IMR-90 (cell line): ENCODE data around the gene KAT7. TPM values are rescaled to one million over a fixed set of nuclear protein-coding genes. Genes with fewer than 3 reads are reported as not detected.

ENCODE experiments used
- ATAC-seq: fragments of 200-7000 bp; cut with Tn5 transposase; 2 replicates; pipeline ENCODE4 v1.9.1; 2020; ENCODE audit warnings: low read depth, mild to moderate bottlenecking, moderate library complexity
- BruUV-seq: library from RNA; stranded (reverse); fragments of 400-500 nt; replicated peaks from 2 replicates; lab custom pipeline; 2021; lab: Mats Ljungman, UMichigan
- CTCF ChIA-PET: fragments of 300-600 bp; formaldehyde crosslinking; extraction: SDS; loops from one replicate; lab custom pipeline; 2021; ENCODE audit warnings: antibody characterized with exemption; lab: Yijun Ruan, JAX
- POLR2A ChIA-PET: fragments of 300-600 bp; sonication (Branson Sonifier 250); formaldehyde crosslinking; loops from one replicate; lab custom pipeline; 2022; ENCODE audit warnings: antibody characterized with exemption; ENCODE audit not compliant: unreplicated experiment; lab: Charles Lee
- DNase-seq: peaks from one replicate; pipeline ENCODE4 v3.0.0; 2013
- H2AFZ ChIP-seq: replicated peaks from 2 replicates; pipeline ENCODE3; 2013; ENCODE audit warnings: low read length, mild to moderate bottlenecking; ENCODE audit not compliant: poor library complexity
- H2AK5ac ChIP-seq: 2 replicates; pipeline ENCODE4 v1.6.1; 2013; ENCODE audit warnings: low read depth, low read length, inconsistent platforms
- H2AK9ac ChIP-seq: replicated peaks from 2 replicates; pipeline ENCODE3; 2013; ENCODE audit warnings: mild to moderate bottlenecking, low read depth, low read length, moderate library complexity; ENCODE audit not compliant: poor library complexity
- H2BK120ac ChIP-seq: 2 replicates; pipeline ENCODE4 v1.6.1; 2013; ENCODE audit warnings: low read depth, low read length, inconsistent platforms
- H2BK15ac ChIP-seq: 3 replicates; pipeline ENCODE4 v1.6.1; 2013; ENCODE audit warnings: low read depth, low read length, inconsistent platforms
- H2BK20ac ChIP-seq: 2 replicates; pipeline ENCODE4 v1.6.1; 2013; ENCODE audit warnings: low read depth, mild to moderate bottlenecking, inconsistent platforms, low read length, moderate library complexity
- H2BK5ac ChIP-seq: 2 replicates; pipeline ENCODE4 v1.6.1; 2013; ENCODE audit warnings: mild to moderate bottlenecking, low read depth, low read length, inconsistent platforms; ENCODE audit not compliant: poor library complexity, severe bottlenecking
- H3K14ac ChIP-seq: replicated peaks from 2 replicates; pipeline ENCODE4 v1.6.1; 2013; ENCODE audit warnings: low read depth, low read length, inconsistent platforms
- H3K18ac ChIP-seq: 2 replicates; pipeline ENCODE4 v1.6.1; 2013; ENCODE audit warnings: low read depth, low read length, control low read depth
- H3K23ac ChIP-seq: 2 replicates; pipeline ENCODE4 v1.6.1; 2013; ENCODE audit warnings: low read depth, low read length, inconsistent platforms
- H3K27ac ChIP-seq: 2 replicates; pipeline ENCODE4 v1.5.1; 2013; ENCODE audit warnings: mild to moderate bottlenecking, control low read depth, low read length; ENCODE audit not compliant: insufficient read depth
- H3K27me3 ChIP-seq: 2 replicates; pipeline ENCODE4 v1.6.1; 2013; ENCODE audit warnings: low read length; ENCODE audit not compliant: control insufficient read depth, insufficient read depth
- H3K36me3 ChIP-seq: 2 replicates; pipeline ENCODE4 v1.6.1; 2013; ENCODE audit warnings: low read length, mixed read lengths; ENCODE audit not compliant: control insufficient read depth, insufficient read depth
- H3K4ac ChIP-seq: 2 replicates; pipeline ENCODE4 v1.6.1; 2013; ENCODE audit warnings: low read depth, low read length, inconsistent platforms
- H3K4me1 ChIP-seq: 2 replicates; pipeline ENCODE4 v1.6.1; 2013; ENCODE audit warnings: low read length, mixed read lengths; ENCODE audit not compliant: control insufficient read depth, insufficient read depth
- H3K4me2 ChIP-seq: 2 replicates; pipeline ENCODE4 v1.6.1; 2013; ENCODE audit warnings: low read depth, mild to moderate bottlenecking, control low read depth, low read length, moderate library complexity
- H3K4me3 ChIP-seq: 2 replicates; pipeline ENCODE4 v1.5.1; 2013; ENCODE audit warnings: low read depth, mild to moderate bottlenecking, control low read depth, low read length, moderate library complexity; ENCODE audit not compliant: insufficient read depth
- H3K56ac ChIP-seq: 2 replicates; pipeline ENCODE4 v1.6.1; 2013; ENCODE audit warnings: low read length, inconsistent platforms; ENCODE audit not compliant: insufficient read depth; ENCODE audit errors: extremely low read depth
- H3K79me1 ChIP-seq, 2 experiments: 2 replicates each; pipeline ENCODE4 v1.6.1; 2013; ENCODE audit warnings: low read length in 2 of 2, inconsistent platforms in 1 of 2, low read depth in 1 of 2
- H3K9ac ChIP-seq: 2 replicates; pipeline ENCODE4 v1.6.1; 2013; ENCODE audit warnings: low read depth, low read length, control low read depth
- H3K9me1 ChIP-seq: 2 replicates; pipeline ENCODE4 v1.6.1; 2013; ENCODE audit warnings: low read length, inconsistent platforms; ENCODE audit not compliant: insufficient read depth
- H3K9me3 ChIP-seq: 2 replicates; pipeline ENCODE4 v1.6.1; 2013; ENCODE audit warnings: low read length; ENCODE audit not compliant: control insufficient read depth, insufficient read depth
- H4K20me1 ChIP-seq: 2 replicates; pipeline ENCODE4 v1.6.1; 2013; ENCODE audit warnings: low read length, inconsistent platforms; ENCODE audit not compliant: insufficient read depth
- H4K5ac ChIP-seq: 2 replicates; pipeline ENCODE4 v1.6.1; 2013; ENCODE audit warnings: mild to moderate bottlenecking, low read depth, low read length, control low read depth
- H4K8ac ChIP-seq, 2 experiments: 2 replicates each; pipeline ENCODE4 v1.6.1; 2013; ENCODE audit warnings: low read depth in 2 of 2, low read length in 2 of 2, control low read depth in 1 of 2, inconsistent platforms in 1 of 2
- H4K91ac ChIP-seq: 2 replicates; pipeline ENCODE4 v1.6.1; 2013; ENCODE audit warnings: low read depth, low read length, inconsistent platforms; ENCODE audit not compliant: insufficient read depth
- CEBPB ChIP-seq: IDR thresholded peaks from 2 replicates; pipeline ENCODE4 v1.6.1; 2012; ENCODE audit warnings: low read depth, low read length, improper control_type of control experiment
- CHD1 ChIP-seq: IDR thresholded peaks from 2 replicates; pipeline ENCODE4 v1.6.1; 2012; ENCODE audit warnings: low read depth, low read length, improper control_type of control experiment
- MAZ ChIP-seq: IDR thresholded peaks from 2 replicates; pipeline ENCODE4 v1.6.1; 2012; ENCODE audit warnings: low read depth, mild to moderate bottlenecking, low read length, improper control_type of control experiment, moderate library complexity, borderline replicate concordance
- NFE2L2 ChIP-seq: fragments of 150-350 bp; IDR thresholded peaks from 2 replicates; pipeline ENCODE4 v1.6.1; 2016; ENCODE audit warnings: low read depth, mild to moderate bottlenecking, low read length
- WGBS, 2 experiments: methylation state at CpG; one replicate each; pipeline versions ENCODE4 v1.1.5 to v1.1.7; 2013; ENCODE audit warnings: missing lambda C conversion rate in 2 of 2; ENCODE audit not compliant: insufficient read length in 1 of 2; ENCODE audit errors: extremely low coverage in 2 of 2; 5-methylcytosine and 5-hydroxymethylcytosine counted together
- dilution Hi-C: fragments of 300-500 bp; cut with HindIII; formaldehyde crosslinking; loops from one replicate; pipeline ENCODE4 v1.14.3; 2018; ENCODE audit warnings: low sequenced_read_pairs; ENCODE audit not compliant: unreplicated experiment
- in situ Hi-C: fragments of 300-500 bp; cut with MboI; formaldehyde crosslinking; loops from 3 replicates; pipeline ENCODE4 v1.14.3; 2019; ENCODE audit warnings: low sequenced_read_pairs, inconsistent platforms, mixed read lengths
- intact Hi-C: fragments of 100-400 bp; cut with micrococcal nuclease; formaldehyde crosslinking; loops from 2 replicates; pipeline ENCODE4 v1.10.0; 2022
- polyA plus RNA-seq, 3 experiments: library from polyadenylated mRNA; depleted of rRNA; stranded (reverse); fragments of >200 nt; gene quantifications; 2 replicates each; pipeline ENCODE4 v1.2.3, GENCODE V29; 2012; ENCODE audit warnings: low replicate concordance in 1 of 3
- total RNA-seq: library from RNA; depleted of rRNA; stranded (reverse); fragments of >200 nt; gene quantifications from 2 replicates; pipeline ENCODE4 v1.2.3, GENCODE V29; 2012
- TF ChIP-seq, protein P1 (sequence below): fragments of 150-350 bp; IDR thresholded peaks from 2 replicates; pipeline ENCODE4 v1.6.1; 2017; ENCODE audit warnings: mild to moderate bottlenecking, antibody characterized with exemption, low read length, low read depth
- TF ChIP-seq, protein P2 (sequence below): fragments of 150-350 bp; IDR thresholded peaks from 2 replicates; pipeline ENCODE4 v1.6.1; 2016; ENCODE audit warnings: low read depth, mild to moderate bottlenecking, low read length, moderate library complexity, borderline replicate concordance

KAT7 gene
- total and polyA plus RNA-seq, 2 of the 4 experiments (the other 2 are of a cell fraction) = 16.9 to 21.9 TPM

DNA sequence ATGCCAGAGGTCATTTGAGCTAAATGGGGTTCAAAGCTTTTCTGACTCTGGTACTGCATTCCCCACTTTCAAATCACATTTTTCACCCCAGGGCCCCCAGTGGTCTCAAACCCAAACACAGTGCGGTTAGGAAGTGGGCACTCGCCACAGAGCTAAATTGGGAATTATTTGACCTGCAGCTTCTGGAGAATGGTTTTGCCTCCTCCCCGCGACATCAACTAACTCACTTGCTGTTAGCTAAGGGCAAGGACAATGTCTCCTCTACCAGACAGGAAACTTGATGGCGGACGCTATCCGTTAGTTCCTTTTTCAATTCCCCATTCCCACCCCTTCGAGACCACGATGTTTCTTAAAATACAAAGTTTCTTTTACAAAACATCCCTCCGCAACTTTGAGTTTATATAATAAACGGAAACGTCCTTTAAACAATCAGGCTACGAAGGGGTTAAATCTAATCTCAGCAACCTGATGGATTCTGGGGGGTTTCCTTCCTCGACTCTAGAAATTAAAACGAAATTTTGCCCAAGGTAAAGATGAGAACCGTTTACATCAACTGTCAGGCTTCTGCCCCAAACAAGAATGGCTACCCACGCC, 500 bp upstream of the KAT7 start:
- Histone ChIP-seq H3K4me1 (peaks cover 7% of the 10 kb centered on the region), H3K23ac (peak overlapping the region; percentile 98), H3K4ac (peak overlapping the region; percentile 97), H2AK5ac (peak overlapping the region; percentile 96), H3K27ac (peak overlapping the region; percentile 87), H3K4me2 (peak overlapping the region; percentile 95), H3K36me3 (peaks cover 9% of the 10 kb centered on the region), H2AK9ac (peak overlapping the region; percentile 99), H4K8ac (peak overlapping the region; percentile 94 to 100), H2AFZ (peak overlapping the region; percentile 98), H2BK5ac (peak overlapping the region; percentile 84), H4K5ac (peak overlapping the region; percentile 98), H4K91ac (peak overlapping the region; percentile 88), H2BK20ac (no peak overlapping the region), H2BK15ac (peak overlapping the region; percentile 77; the same call in 2 of the 3 replicates), H3K56ac (peak overlapping the region; percentile 82), H3K4me3 (peak overlapping the region; percentile 74), H2BK120ac (peak overlapping the region; percentile 72), H3K9ac (peak overlapping the region; percentile 90), H3K18ac (peak overlapping the region; percentile 37), H3K9me1 (peaks cover 22% of the 10 kb centered on the region), H4K20me1 (peaks cover 39% of the 10 kb centered on the region), H3K27me3 (no peaks in the 10 kb centered on the region), H3K9me3 (no peaks in the 10 kb centered on the region), H3K79me1 (peaks cover 23 to 48% of the 10 kb centered on the region in 2 experiments), H3K14ac (peak overlapping the region; percentile 100)
- WGBS, 2 experiments = 0% methylated on average over 4 of the region's 17 CpGs; no CpG with 5 or more reads in 1 of the 2 experiments
- ChIA-PET POLR2A (interaction anchor here (0.6 to 1.2 kb wide), 2 partner anchors 10 to 11 kb away, joined by 3 to 4 read pairs; no protein-coding TSS in a partner anchor), CTCF (interaction anchor here (0.6 kb wide), 1 partner anchor 80 kb away, joined by 3 read pairs; the partner anchor contains the start of gene SLC35B1)
- intact Hi-C loops (loop anchor here (2.0 kb wide), 2 partner anchors 63 to 79 kb away; no protein-coding TSS in a partner anchor), in situ Hi-C loops (loop anchor here (10.0 kb wide), 1 partner anchor 223 kb away; no protein-coding TSS in a partner anchor), dilution Hi-C loops (no loop called here)
- TF ChIP-seq, protein P1, sequence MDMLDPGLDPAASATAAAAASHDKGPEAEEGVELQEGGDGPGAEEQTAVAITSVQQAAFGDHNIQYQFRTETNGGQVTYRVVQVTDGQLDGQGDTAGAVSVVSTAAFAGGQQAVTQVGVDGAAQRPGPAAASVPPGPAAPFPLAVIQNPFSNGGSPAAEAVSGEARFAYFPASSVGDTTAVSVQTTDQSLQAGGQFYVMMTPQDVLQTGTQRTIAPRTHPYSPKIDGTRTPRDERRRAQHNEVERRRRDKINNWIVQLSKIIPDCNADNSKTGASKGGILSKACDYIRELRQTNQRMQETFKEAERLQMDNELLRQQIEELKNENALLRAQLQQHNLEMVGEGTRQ = no peak
- TF ChIP-seq CEBPB (no peak), MAZ (no peak), CHD1 (no peak), NFE2L2 (no peak)
- TF ChIP-seq, protein P2, sequence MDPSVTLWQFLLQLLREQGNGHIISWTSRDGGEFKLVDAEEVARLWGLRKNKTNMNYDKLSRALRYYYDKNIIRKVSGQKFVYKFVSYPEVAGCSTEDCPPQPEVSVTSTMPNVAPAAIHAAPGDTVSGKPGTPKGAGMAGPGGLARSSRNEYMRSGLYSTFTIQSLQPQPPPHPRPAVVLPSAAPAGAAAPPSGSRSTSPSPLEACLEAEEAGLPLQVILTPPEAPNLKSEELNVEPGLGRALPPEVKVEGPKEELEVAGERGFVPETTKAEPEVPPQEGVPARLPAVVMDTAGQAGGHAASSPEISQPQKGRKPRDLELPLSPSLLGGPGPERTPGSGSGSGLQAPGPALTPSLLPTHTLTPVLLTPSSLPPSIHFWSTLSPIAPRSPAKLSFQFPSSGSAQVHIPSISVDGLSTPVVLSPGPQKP = no peak
- no peak for ATAC-seq
- BruUV-seq = no TSS peak
- no peak for DNase-seq
